ENCODE measurements around the gene ANKRD16. TPM values are rescaled to one million over a fixed set of nuclear protein-coding genes. Genes with fewer than 3 reads are reported as not detected.
A peak's percentile ranks its signal among the peaks of the same experiment; 100 is the strongest.
"Not testable (repeated sequence)": the region's sequence is repeated elsewhere in the genome, so short reads cannot be mapped to it uniquely, and the experiment has no call there.

The ANKRD16 gene
- total RNA-seq, 2 experiments from 2014 or later, result 7.5 to 8.3 TPM

DNA sequence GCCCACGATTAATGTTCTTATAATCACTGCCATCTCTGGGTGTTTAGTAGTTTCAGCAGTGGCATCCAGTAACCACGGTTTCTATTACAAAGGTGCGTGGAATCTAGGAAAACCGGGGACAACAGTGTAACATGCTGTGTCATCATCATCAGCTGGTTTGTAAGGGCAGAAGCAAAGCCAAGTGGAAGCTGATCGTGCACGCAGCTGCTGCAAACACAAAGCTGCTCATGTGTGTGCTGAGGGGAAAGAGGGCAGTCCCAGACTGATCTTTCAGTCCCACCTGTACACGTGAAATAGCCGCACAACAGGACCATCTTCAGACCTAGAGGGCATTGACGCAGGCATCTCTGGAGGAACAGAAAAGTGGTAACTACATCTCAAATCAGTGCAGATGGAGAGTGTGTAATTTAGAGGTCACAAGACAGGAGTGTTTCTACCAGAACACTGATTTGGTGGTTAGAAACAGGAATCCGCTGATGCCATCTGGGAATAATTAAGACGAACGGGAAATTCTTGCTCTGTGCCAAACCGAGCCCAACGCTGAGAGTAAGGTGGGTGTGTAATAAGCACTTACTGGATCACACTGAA is 13.4 kb downstream of the ANKRD16 start:
- Mint-ChIP-seq H3K36me3 (ENCODE audit: low read depth) (peaks cover 23% of the 10 kb centered on the region), H3K27ac (no peak overlapping the region), H3K4me3 (no peak overlapping the region), H3K9me3 (ENCODE audit: low read depth) (no peaks in the 10 kb centered on the region), H3K27me3 (no peaks in the 10 kb centered on the region), H3K4me1 (peaks cover 4% of the 10 kb centered on the region)
- intact Hi-C loops (cut with DNase I, micrococcal nuclease), result no loop called here
- CTCF ChIA-PET, result interaction anchor here (1.1 to 1.5 kb wide), 3 partner anchors 12 to 159 kb away, joined by 3 to 4 read pairs (median 3); no protein-coding TSS in a partner anchor
- no peak for DNase-seq
- POLR2A ChIA-PET, result no interaction called here
- no peak for ATAC-seq

DNA sequence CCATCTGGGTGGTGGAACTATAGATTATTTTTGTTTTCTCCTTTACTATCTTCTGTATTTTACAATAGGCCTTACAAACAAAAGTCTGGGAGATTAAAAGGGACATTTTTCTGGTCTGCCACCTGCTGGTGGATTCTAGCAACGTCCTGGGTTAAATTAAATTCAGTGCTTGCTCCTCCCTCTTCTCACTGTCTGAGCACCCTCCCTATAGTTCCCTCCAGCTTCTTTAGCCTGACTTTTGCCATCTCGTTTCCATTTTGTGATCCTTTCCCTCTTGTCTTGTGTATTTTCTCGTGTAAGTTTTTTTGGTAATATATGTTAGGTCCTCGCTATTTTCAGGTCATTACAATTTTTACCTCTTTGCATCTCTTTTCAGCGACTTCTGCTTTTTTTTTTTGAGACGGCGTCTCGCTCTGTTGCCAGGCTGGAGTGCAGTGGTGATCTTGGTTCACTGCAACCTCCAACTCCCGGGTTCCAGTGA is 16.1 kb downstream of the ANKRD16 start:
- ChIA-PET POLR2A (interaction anchor here (0.9 kb wide), 1 partner anchor 60 kb away, joined by 6 read pairs; the partner anchor contains the start of gene GDI2), CTCF (interaction anchor here (0.6 to 3.0 kb wide), 14 partner anchors 10 to 1616 kb away, joined by 3 to 16 read pairs (median 5); no protein-coding TSS in a partner anchor)
- H3K27ac Mint-ChIP-seq, result no peak overlapping the region

DNA sequence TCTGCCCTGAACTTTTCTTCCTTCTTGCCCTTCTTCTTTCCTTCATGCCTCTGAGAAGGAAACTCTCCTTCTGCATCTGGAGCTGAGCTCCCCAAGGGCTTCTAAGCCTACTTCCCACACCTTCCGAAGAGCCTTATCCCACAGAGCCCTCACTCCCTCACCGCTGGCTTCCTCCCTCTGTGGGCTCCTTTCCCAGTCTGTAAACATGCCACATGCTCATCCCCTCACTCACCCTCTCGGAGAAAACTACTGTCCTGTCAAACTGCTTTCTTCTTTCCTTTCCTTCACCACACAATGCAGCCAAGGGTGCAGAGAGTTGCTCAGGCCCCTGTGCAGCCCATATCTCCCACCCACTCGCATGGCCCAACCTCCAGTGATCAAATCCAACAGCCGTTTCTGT is 18.1 kb downstream of the ANKRD16 start:
- intact Hi-C loops (cut with DNase I, micrococcal nuclease), result loop anchor here in 1 of 2 experiments (5.0 kb wide), 1 partner anchor 429 kb away; no protein-coding TSS in a partner anchor

More for the DNA sequence above, 16.1 kb downstream of the ANKRD16 start:
- peaks cover 4% of the 10 kb centered on the region for H3K4me1 Mint-ChIP-seq
- peak; percentile 95 for ATAC-seq
- peak; percentile 77 for DNase-seq
- peaks cover 2% of the 10 kb centered on the region for H3K9me3 Mint-ChIP-seq (ENCODE audit: low read depth)
- peaks cover 20% of the 10 kb centered on the region for H3K36me3 Mint-ChIP-seq (ENCODE audit: low read depth)
- intact Hi-C loops (cut with DNase I, micrococcal nuclease), result loop anchor here (1.0 to 5.0 kb wide), 6 partner anchors 53 to 431 kb away; partner anchors contain the start of gene GDI2 (in 2 of the 2)
- no peaks in the 10 kb centered on the region for H3K27me3 Mint-ChIP-seq
- H3K4me3 Mint-ChIP-seq, result no peak overlapping the region

GRCh38 chr10:5869156-5869555 is 20.5 kb downstream of the ANKRD16 start:
- DNase-seq (no peak), ATAC-seq (no peak)
- H3K9me3 Mint-ChIP-seq (ENCODE audit: low read depth), result peaks cover 3% of the 10 kb centered on the region
- CTCF ChIA-PET, result interaction anchor here (1.0 to 2.0 kb wide), 4 partner anchors 19 to 58 kb away, joined by 3 to 7 read pairs (median 4); partner anchors contain the start of genes ANKRD16 and FBH1
- H3K4me3 Mint-ChIP-seq, result no peak overlapping the region
- peaks cover 4% of the 10 kb centered on the region for H3K4me1 Mint-ChIP-seq
- intact Hi-C loops (cut with DNase I, micrococcal nuclease), result no loop called here
- H3K27ac Mint-ChIP-seq, result no peak overlapping the region
- POLR2A ChIA-PET, result no interaction called here
- H3K36me3 Mint-ChIP-seq (ENCODE audit: low read depth), result peaks cover 3% of the 10 kb centered on the region
- H3K27me3 Mint-ChIP-seq, result no peaks in the 10 kb centered on the region

More for the DNA sequence above, 18.1 kb downstream of the ANKRD16 start:
- ATAC-seq (no peak), DNase-seq (no peak)
- CTCF ChIA-PET, result interaction anchor here (0.9 kb wide), 1 partner anchor 11 kb away, joined by 7 read pairs; no protein-coding TSS in a partner anchor
- H3K4me1 Mint-ChIP-seq, result peaks cover 4% of the 10 kb centered on the region
- no peak overlapping the region for H3K4me3 Mint-ChIP-seq
- H3K36me3 Mint-ChIP-seq (ENCODE audit: low read depth), result peaks cover 10% of the 10 kb centered on the region
- H3K9me3 Mint-ChIP-seq (ENCODE audit: low read depth), result peaks cover 3% of the 10 kb centered on the region
- no peaks in the 10 kb centered on the region for H3K27me3 Mint-ChIP-seq
- no peak overlapping the region for H3K27ac Mint-ChIP-seq
- POLR2A ChIA-PET, result interaction anchor here (0.6 kb wide), 1 partner anchor 1083 kb away, joined by 4 read pairs; no protein-coding TSS in a partner anchor

GRCh38 chr10:5868383-5868782 is 21.3 kb downstream of the ANKRD16 start:
- POLR2A ChIA-PET; H3K4me3 Mint-ChIP-seq; H3K36me3 Mint-ChIP-seq (ENCODE audit: low read depth); DNase-seq; H3K9me3 Mint-ChIP-seq (ENCODE audit: low read depth); H3K27me3 Mint-ChIP-seq; intact Hi-C loops (cut with DNase I, micrococcal nuclease); ATAC-seq; H3K4me1 Mint-ChIP-seq; H3K27ac Mint-ChIP-seq: not testable (repeated sequence)
- CTCF ChIA-PET, result interaction anchor here (1.0 to 2.0 kb wide), 2 partner anchors 20 to 21 kb away, joined by 3 to 5 read pairs; partner anchors contain the start of genes ANKRD16 and FBH1

- H3K27ac Mint-ChIP-seq; intact Hi-C loops (cut with DNase I, micrococcal nuclease); H3K27me3 Mint-ChIP-seq; H3K4me1 Mint-ChIP-seq; POLR2A ChIA-PET; ATAC-seq; DNase-seq; H3K9me3 Mint-ChIP-seq (ENCODE audit: low read depth); H3K4me3 Mint-ChIP-seq; H3K36me3 Mint-ChIP-seq (ENCODE audit: low read depth): not testable (repeated sequence)
- CTCF ChIA-PET, result interaction anchor here (2.0 kb wide), 1 partner anchor 21 kb away, joined by 5 read pairs; no protein-coding TSS in a partner anchor
These were observed 22.5 kb downstream of the ANKRD16 start for GRCh38 chr10:5867091-5867615.

GRCh38 chr10:5866451-5867081 is 23.1 kb downstream of the ANKRD16 start:
- CTCF ChIA-PET; H3K27ac Mint-ChIP-seq; H3K36me3 Mint-ChIP-seq (ENCODE audit: low read depth); POLR2A ChIA-PET; DNase-seq; intact Hi-C loops (cut with DNase I, micrococcal nuclease); H3K27me3 Mint-ChIP-seq; H3K4me3 Mint-ChIP-seq; ATAC-seq; H3K9me3 Mint-ChIP-seq (ENCODE audit: low read depth); H3K4me1 Mint-ChIP-seq: not testable (repeated sequence)

DNA sequence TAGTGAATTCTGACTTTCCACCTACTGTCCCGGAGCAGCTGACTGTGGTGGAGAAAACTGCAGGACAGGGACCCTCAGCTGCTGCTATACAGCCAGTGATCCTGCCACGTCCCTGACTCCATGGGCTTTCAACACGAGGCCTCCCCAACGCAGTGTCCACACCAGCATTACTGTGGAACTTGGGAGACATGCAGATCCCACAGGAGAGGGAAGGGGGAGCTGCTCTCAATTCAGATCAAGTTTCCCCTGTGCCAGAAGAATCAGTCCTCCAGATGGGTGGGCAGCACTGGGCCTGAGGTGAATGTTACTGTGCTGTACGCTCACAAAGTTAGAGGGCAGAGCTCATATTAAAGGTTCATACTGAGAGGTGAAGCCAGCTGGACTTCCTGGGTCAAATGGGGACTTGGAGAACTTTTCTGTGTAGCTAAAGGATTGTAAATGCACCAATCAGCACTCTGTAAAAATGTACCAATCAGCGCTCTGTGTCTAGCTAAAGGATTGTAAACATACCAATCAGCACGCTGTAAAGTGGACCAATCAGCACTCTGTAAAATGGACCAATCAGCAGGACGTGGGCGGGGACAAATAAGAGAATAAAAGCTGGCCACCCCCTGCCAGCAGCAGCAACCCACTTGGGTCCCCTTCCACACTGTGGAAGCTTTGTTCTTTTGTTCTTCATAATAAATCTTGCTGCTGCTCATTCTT is 26.6 kb downstream of the ANKRD16 start:
- ATAC-seq, POLR2A ChIA-PET, H3K4me3 Mint-ChIP-seq: not testable (repeated sequence)

GRCh38 chr10:5862360-5862961 is 27.2 kb downstream of the ANKRD16 start:
- intact Hi-C loops (cut with DNase I, micrococcal nuclease), result no loop called here
- POLR2A ChIA-PET, result no interaction called here
- no peaks in the 10 kb centered on the region for H3K27me3 Mint-ChIP-seq
- H3K4me1 Mint-ChIP-seq, result no peaks in the 10 kb centered on the region
- H3K27ac Mint-ChIP-seq, result no peak overlapping the region
- peak; percentile 42 for ATAC-seq
- CTCF ChIA-PET, result interaction anchor here (0.9 kb wide), 1 partner anchor 162 kb away, joined by 3 read pairs; no protein-coding TSS in a partner anchor
- DNase-seq, result no peak
- H3K9me3 Mint-ChIP-seq (ENCODE audit: low read depth), result no peaks in the 10 kb centered on the region
- peaks cover 5% of the 10 kb centered on the region for H3K36me3 Mint-ChIP-seq (ENCODE audit: low read depth)
- no peak overlapping the region for H3K4me3 Mint-ChIP-seq

More for the DNA sequence above, 26.6 kb downstream of the ANKRD16 start:
- H3K9me3 Mint-ChIP-seq (ENCODE audit: low read depth); H3K36me3 Mint-ChIP-seq (ENCODE audit: low read depth); H3K27me3 Mint-ChIP-seq; DNase-seq; H3K27ac Mint-ChIP-seq; intact Hi-C loops (cut with DNase I, micrococcal nuclease); H3K4me1 Mint-ChIP-seq: not testable (repeated sequence)
- CTCF ChIA-PET, result interaction anchor here (0.6 kb wide), 1 partner anchor 359 kb away, joined by 3 read pairs; no protein-coding TSS in a partner anchor

- Mint-ChIP-seq H3K27ac (no peak overlapping the region), H3K36me3 (ENCODE audit: low read depth) (peaks cover 5% of the 10 kb centered on the region), H3K4me3 (no peak overlapping the region), H3K4me1 (no peaks in the 10 kb centered on the region), H3K9me3 (ENCODE audit: low read depth) (no peaks in the 10 kb centered on the region), H3K27me3 (no peaks in the 10 kb centered on the region)
- ChIA-PET POLR2A (no interaction called here), CTCF (interaction anchor here (0.8 kb wide), 1 partner anchor 11 kb away, joined by 7 read pairs; no protein-coding TSS in a partner anchor)
- ATAC-seq (no peak), DNase-seq (no peak)
- intact Hi-C loops (cut with DNase I, micrococcal nuclease), result no loop called here
These were observed 29.6 kb downstream of the ANKRD16 start for GRCh38 chr10:5860066-5860465.

All from activated CD4-positive, alpha-beta T cell treated with anti-CD3 and anti-CD28 coated beads for 36 hours (primary cell).